Nephron (organoid): ENCODE results near the gene LOXHD1.

ENCODE experiments used
- H3K27ac Mint-ChIP-seq, 3 experiments: 2 replicates each; pipeline ENCODE4 v1.8.0; 2020; ENCODE audit warnings: mixed read lengths in 3 of 3, mild to moderate bottlenecking in 2 of 3, moderate library complexity in 1 of 3
- H3K27me3 Mint-ChIP-seq: 2 replicates; pipeline ENCODE4 v1.8.0; 2021; ENCODE audit warnings: low read depth, mild to moderate bottlenecking, moderate library complexity, mixed read lengths
- H3K36me3 Mint-ChIP-seq: 2 replicates; pipeline ENCODE4 v1.8.0; 2020; ENCODE audit warnings: low read depth, mixed read lengths
- H3K4me1 Mint-ChIP-seq: 2 replicates; pipeline ENCODE4 v1.8.0; 2020; ENCODE audit warnings: mixed read lengths
- H3K4me3 Mint-ChIP-seq, 3 experiments: 2 replicates each; pipeline ENCODE4 v1.8.0; 2020; ENCODE audit warnings: mild to moderate bottlenecking in 3 of 3, mixed read lengths in 3 of 3, moderate library complexity in 2 of 3
- H3K9me3 Mint-ChIP-seq: 2 replicates; pipeline ENCODE4 v1.8.0; 2020; ENCODE audit warnings: mixed read lengths
- CTCF ChIP-seq, 3 experiments: fragments of 200-600 bp; sonication (generic); IDR thresholded peaks; one replicate each; pipeline ENCODE4 v1.5.0; 2021; ENCODE audit warnings: antibody characterized with exemption in 3 of 3; ENCODE audit not compliant: unreplicated experiment in 3 of 3

The LOXHD1 gene

GRCh38 chr18:46700066-46700824 lies 43.2 kb upstream of the LOXHD1 start:
- no peak for TF ChIP-seq CTCF (IDR thresholded peaks at IDR 0.05; ENCODE audit: unreplicated experiment in 3 of 3)
- no peak overlapping the region for H3K4me3 Mint-ChIP-seq
- H3K36me3 Mint-ChIP-seq, result no peaks in the 10 kb centered on the region
- H3K27ac Mint-ChIP-seq, result no peak overlapping the region
- H3K27me3 Mint-ChIP-seq, result peaks cover 4% of the 10 kb centered on the region
- no peaks in the 10 kb centered on the region for H3K9me3 Mint-ChIP-seq
- H3K4me1 Mint-ChIP-seq, result no peaks in the 10 kb centered on the region

- H3K4me3 Mint-ChIP-seq, result no peak overlapping the region
Observed at GRCh38 chr18:46696702-46697101, 39.7 kb upstream of the LOXHD1 start.

GRCh38 chr18:46696268-46696667 lies 39.2 kb upstream of the LOXHD1 start:
- H3K4me3 Mint-ChIP-seq, result no peak overlapping the region
- H3K4me1 Mint-ChIP-seq, result no peaks in the 10 kb centered on the region
- H3K27me3 Mint-ChIP-seq, result peaks cover 9% of the 10 kb centered on the region
- no peaks in the 10 kb centered on the region for H3K36me3 Mint-ChIP-seq
- no peaks in the 10 kb centered on the region for H3K9me3 Mint-ChIP-seq
- TF ChIP-seq CTCF (IDR thresholded peaks at IDR 0.05; ENCODE audit: unreplicated experiment in 3 of 3), result no peak
- no peak overlapping the region for H3K27ac Mint-ChIP-seq

More at GRCh38 chr18:46696702-46697101, 39.7 kb upstream of the LOXHD1 start:
- no peaks in the 10 kb centered on the region for H3K9me3 Mint-ChIP-seq
- H3K4me1 Mint-ChIP-seq, result no peaks in the 10 kb centered on the region
- H3K36me3 Mint-ChIP-seq, result no peaks in the 10 kb centered on the region
- H3K27ac Mint-ChIP-seq, result no peak overlapping the region
- H3K27me3 Mint-ChIP-seq, result peaks cover 12% of the 10 kb centered on the region
- no peak for TF ChIP-seq CTCF (IDR thresholded peaks at IDR 0.05; ENCODE audit: unreplicated experiment in 3 of 3)

GRCh38 chr18:46693996-46694395 lies 37.0 kb upstream of the LOXHD1 start:
- H3K9me3 Mint-ChIP-seq, result no peaks in the 10 kb centered on the region
- no peak for TF ChIP-seq CTCF (IDR thresholded peaks at IDR 0.05; ENCODE audit: unreplicated experiment in 3 of 3)
- H3K36me3 Mint-ChIP-seq, result no peaks in the 10 kb centered on the region
- no peak overlapping the region for H3K4me3 Mint-ChIP-seq
- no peak overlapping the region for H3K27ac Mint-ChIP-seq
- H3K27me3 Mint-ChIP-seq, result peaks cover 9% of the 10 kb centered on the region
- H3K4me1 Mint-ChIP-seq, result no peaks in the 10 kb centered on the region

- H3K36me3 Mint-ChIP-seq, result no peaks in the 10 kb centered on the region
Observed at GRCh38 chr18:46688853-46689525, 32.0 kb upstream of the LOXHD1 start.

More at GRCh38 chr18:46688853-46689525, 32.0 kb upstream of the LOXHD1 start:
- Mint-ChIP-seq H3K27ac (no peak overlapping the region), H3K4me1 (no peaks in the 10 kb centered on the region), H3K27me3 (peaks cover 16% of the 10 kb centered on the region), H3K4me3 (no peak overlapping the region), H3K9me3 (no peaks in the 10 kb centered on the region)
- no peak for TF ChIP-seq CTCF (IDR thresholded peaks at IDR 0.05; ENCODE audit: unreplicated experiment in 3 of 3)
